ENCODE data around the gene ATP8A1. TPM values are rescaled to one million over a fixed set of nuclear protein-coding genes. Genes with fewer than 3 reads are reported as not detected.
"Not testable (repeated sequence)": the region's sequence is repeated elsewhere in the genome, so short reads cannot be mapped to it uniquely, and the experiment has no call there.

ATP8A1 gene
- total RNA-seq, 1 donor from 2014 or later, result 39.7 TPM

DNA sequence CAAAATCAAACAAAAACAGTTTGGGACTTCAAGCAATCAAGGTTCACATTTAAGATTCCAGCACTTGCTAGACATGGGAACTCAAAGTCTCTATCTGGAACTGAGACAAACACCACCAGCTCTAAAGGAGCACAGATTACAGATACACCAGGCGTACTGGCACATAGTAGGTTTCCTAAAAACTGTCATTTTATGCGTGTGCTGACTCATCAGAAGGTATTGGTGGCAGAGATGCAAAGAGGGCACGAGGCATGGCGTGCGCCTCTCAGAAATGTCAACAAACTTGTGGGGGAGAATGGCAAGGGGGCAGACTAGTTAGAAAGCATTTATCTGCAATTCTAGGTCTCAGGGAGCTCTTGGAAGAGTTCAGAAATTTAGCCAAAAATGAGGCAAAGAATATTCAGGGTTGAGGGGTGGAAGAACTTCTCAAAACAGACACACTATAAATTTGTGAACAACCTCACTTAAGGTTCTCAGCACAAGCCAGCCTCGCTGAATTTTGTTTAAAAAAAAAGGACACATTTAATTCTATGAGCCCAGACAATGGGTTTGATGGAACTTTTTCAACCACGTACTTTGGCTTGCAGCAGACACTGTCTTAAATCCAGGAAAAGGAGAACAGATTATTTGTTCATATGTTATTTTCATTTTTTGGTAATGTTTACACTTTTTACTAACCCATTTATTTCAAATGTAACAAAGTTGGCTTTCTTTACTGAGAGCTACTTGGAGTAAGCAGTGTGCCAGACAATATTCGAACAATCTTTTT lies 159.6 kb downstream of the ATP8A1 start:
- Histone ChIP-seq H3K4me3 (ENCODE audit: low read length in 3 of 3) (no peak overlapping the region), H3K27me3 (ENCODE audit: control insufficient read depth in 3 of 3, insufficient read depth in 3 of 3, low read length in 3 of 3) (no peaks in the 10 kb centered on the region), H3K4me1 (ENCODE audit: control insufficient read depth in 3 of 3, insufficient read depth in 3 of 3, low read length in 3 of 3) (no peaks in the 10 kb centered on the region), H3K9ac (ENCODE audit: low read depth in 1 of 3, low read length in 3 of 3) (no peak overlapping the region), H3K27ac (ENCODE audit: low read depth, low read length) (no peak overlapping the region), H3K9me3 (ENCODE audit: control insufficient read depth in 3 of 3, low read length in 3 of 3) (no peaks in the 10 kb centered on the region), H3K36me3 (ENCODE audit: control insufficient read depth in 3 of 3, insufficient read depth in 3 of 3, low read length in 3 of 3) (peaks cover 0 to under 1% (median under 1%) of the 10 kb centered on the region in 3 donors)

DNA sequence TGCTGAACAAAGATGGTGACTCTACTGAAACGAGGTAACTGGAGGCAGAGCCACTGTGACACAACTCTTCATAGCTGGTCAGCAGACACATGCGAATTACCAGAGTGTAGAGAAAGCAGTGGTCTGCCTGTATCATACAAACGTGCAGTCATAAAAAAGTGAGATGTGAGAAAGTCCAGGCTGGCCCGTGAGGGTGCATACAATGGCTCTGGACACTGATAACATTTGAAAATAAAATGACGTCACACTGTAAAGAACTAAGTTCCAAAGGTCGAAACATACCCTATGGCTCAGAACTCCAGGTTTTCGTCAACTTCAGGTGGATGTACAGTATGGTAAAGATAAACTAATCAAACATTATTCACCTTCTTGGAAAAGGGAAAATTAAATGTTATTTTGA lies 163.9 kb downstream of the ATP8A1 start:
- H3K9ac ChIP-seq (ENCODE audit: low read depth in 1 of 3, low read length in 3 of 3), result no peak overlapping the region
- H3K9me3 ChIP-seq (ENCODE audit: control insufficient read depth in 3 of 3, low read length in 3 of 3), result no peaks in the 10 kb centered on the region
- H3K4me3 ChIP-seq (ENCODE audit: low read length in 3 of 3), result no peak overlapping the region
- H3K27me3 ChIP-seq (ENCODE audit: control insufficient read depth in 3 of 3, insufficient read depth in 3 of 3, low read length in 3 of 3), result no peaks in the 10 kb centered on the region
- H3K4me1 ChIP-seq (ENCODE audit: control insufficient read depth in 3 of 3, insufficient read depth in 3 of 3, low read length in 3 of 3), result peaks cover 0 to 9% (median 2%) of the 10 kb centered on the region in 3 donors
- H3K36me3 ChIP-seq (ENCODE audit: control insufficient read depth in 3 of 3, insufficient read depth in 3 of 3, low read length in 3 of 3), result no peaks in the 10 kb centered on the region
- H3K27ac ChIP-seq (ENCODE audit: low read depth, low read length), result no peak overlapping the region

DNA sequence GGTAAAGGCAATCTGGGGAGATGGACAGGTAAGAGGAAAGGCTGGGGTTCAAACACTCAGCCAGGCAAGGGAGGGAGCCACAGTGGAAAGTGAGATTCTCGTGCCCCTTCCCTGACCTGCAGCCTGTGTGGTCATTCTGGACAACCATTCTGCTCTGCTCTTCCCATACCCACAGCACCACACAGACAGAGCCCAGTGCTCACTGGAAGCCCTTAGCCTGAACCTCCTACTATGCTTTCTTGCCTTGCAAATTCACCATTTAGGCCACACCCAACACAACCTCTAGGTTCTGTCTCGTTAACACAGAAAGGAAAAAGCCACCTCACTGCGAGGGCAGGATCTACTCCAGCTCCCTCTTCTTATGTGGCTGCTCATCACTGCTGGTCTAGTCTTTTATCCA lies 166.9 kb downstream of the ATP8A1 start:
- Histone ChIP-seq H3K4me1 (ENCODE audit: control insufficient read depth in 3 of 3, insufficient read depth in 3 of 3, low read length in 3 of 3) (peaks cover 0 to 9% (median 5%) of the 10 kb centered on the region in 3 donors), H3K27me3 (ENCODE audit: control insufficient read depth in 3 of 3, insufficient read depth in 3 of 3, low read length in 3 of 3) (no peaks in the 10 kb centered on the region), H3K9me3 (ENCODE audit: control insufficient read depth in 3 of 3, low read length in 3 of 3) (no peaks in the 10 kb centered on the region), H3K27ac (ENCODE audit: low read depth, low read length) (no peak overlapping the region), H3K4me3 (ENCODE audit: low read length in 3 of 3) (no peak overlapping the region), H3K9ac (ENCODE audit: low read depth in 1 of 3, low read length in 3 of 3) (no peak overlapping the region), H3K36me3 (ENCODE audit: control insufficient read depth in 3 of 3, insufficient read depth in 3 of 3, low read length in 3 of 3) (no peaks in the 10 kb centered on the region)

DNA sequence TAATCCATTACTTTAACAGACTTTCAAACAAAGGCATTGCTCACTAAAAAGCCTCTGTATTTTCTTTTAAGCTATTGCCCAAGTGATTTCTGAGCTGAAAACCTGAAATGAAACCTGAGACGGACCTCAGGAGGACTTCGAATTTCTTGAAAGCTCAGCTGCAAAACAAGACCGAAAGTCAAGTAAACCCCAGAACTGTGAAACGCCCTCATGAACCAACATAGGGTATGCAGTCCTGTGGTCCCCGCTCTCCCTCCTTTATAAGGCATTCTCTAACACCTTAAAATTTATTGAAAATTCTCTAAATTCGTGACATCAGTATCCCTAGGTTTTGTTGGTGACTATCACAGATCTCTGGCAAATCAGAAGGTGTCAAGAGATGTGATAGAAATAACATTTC lies 167.8 kb downstream of the ATP8A1 start:
- Histone ChIP-seq H3K9ac (ENCODE audit: low read depth in 1 of 3, low read length in 3 of 3) (no peak overlapping the region), H3K27ac (ENCODE audit: low read depth, low read length) (no peak overlapping the region), H3K4me1 (ENCODE audit: control insufficient read depth in 3 of 3, insufficient read depth in 3 of 3, low read length in 3 of 3) (peaks cover 0 to 9% (median 5%) of the 10 kb centered on the region in 3 donors), H3K36me3 (ENCODE audit: control insufficient read depth in 3 of 3, insufficient read depth in 3 of 3, low read length in 3 of 3) (no peaks in the 10 kb centered on the region), H3K9me3 (ENCODE audit: control insufficient read depth in 3 of 3, low read length in 3 of 3) (no peaks in the 10 kb centered on the region), H3K27me3 (ENCODE audit: control insufficient read depth in 3 of 3, insufficient read depth in 3 of 3, low read length in 3 of 3) (no peaks in the 10 kb centered on the region), H3K4me3 (ENCODE audit: low read length in 3 of 3) (no peak overlapping the region)

DNA sequence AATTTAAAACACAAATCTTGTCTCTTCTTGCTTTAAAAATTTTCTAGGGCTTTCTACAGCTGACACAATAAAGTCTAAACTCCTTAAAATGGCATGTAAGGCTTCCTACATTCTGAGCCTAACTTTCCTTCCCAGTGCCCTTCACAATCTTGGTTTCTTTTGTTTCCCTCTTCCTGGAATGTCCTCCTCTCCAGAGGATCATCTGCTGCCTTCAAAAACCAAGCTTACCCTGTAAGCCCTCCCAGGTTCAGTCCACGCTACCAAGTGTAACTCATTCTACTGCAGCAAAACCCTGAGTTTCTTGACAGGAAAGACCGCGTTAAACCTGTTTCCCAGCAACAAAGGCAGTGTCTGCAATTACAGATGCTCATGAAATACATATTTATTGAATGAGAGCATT lies 168.4 kb downstream of the ATP8A1 start:
- no peaks in the 10 kb centered on the region for H3K9me3 ChIP-seq (ENCODE audit: control insufficient read depth in 3 of 3, low read length in 3 of 3)
- no peak overlapping the region for H3K9ac ChIP-seq (ENCODE audit: low read depth in 1 of 3, low read length in 3 of 3)
- H3K4me3 ChIP-seq (ENCODE audit: low read length in 3 of 3), result no peak overlapping the region
- H3K27me3 ChIP-seq (ENCODE audit: control insufficient read depth in 3 of 3, insufficient read depth in 3 of 3, low read length in 3 of 3), result no peaks in the 10 kb centered on the region
- H3K27ac ChIP-seq (ENCODE audit: low read depth, low read length), result no peak overlapping the region
- H3K36me3 ChIP-seq (ENCODE audit: control insufficient read depth in 3 of 3, insufficient read depth in 3 of 3, low read length in 3 of 3), result no peaks in the 10 kb centered on the region
- H3K4me1 ChIP-seq (ENCODE audit: control insufficient read depth in 3 of 3, insufficient read depth in 3 of 3, low read length in 3 of 3), result peaks cover 0 to 9% (median 5%) of the 10 kb centered on the region in 3 donors

DNA sequence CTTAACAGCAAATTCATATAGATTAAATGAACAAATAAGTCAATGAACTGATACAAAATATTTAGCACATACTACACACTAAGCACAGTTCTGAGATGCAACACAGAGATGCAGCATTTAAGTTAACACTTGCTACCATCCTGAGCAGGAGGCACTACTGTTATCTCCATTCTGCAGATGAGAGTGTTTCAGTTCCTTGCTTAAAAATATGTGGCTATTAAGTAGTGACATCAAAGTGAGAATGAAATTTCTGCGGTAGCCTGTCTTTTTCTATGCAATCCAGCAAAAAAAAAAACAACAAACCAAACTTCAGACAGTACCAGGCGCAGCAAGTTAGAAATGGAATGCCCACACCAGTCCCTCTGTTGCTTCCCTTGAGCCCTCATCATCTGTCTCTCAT lies 168.8 kb downstream of the ATP8A1 start:
- Histone ChIP-seq H3K9me3 (ENCODE audit: control insufficient read depth in 3 of 3, low read length in 3 of 3) (no peaks in the 10 kb centered on the region), H3K4me3 (ENCODE audit: low read length in 3 of 3) (no peak overlapping the region), H3K27ac (ENCODE audit: low read depth, low read length) (no peak overlapping the region), H3K27me3 (ENCODE audit: control insufficient read depth in 3 of 3, insufficient read depth in 3 of 3, low read length in 3 of 3) (no peaks in the 10 kb centered on the region), H3K9ac (ENCODE audit: low read depth in 1 of 3, low read length in 3 of 3) (no peak overlapping the region), H3K36me3 (ENCODE audit: control insufficient read depth in 3 of 3, insufficient read depth in 3 of 3, low read length in 3 of 3) (no peaks in the 10 kb centered on the region), H3K4me1 (ENCODE audit: control insufficient read depth in 3 of 3, insufficient read depth in 3 of 3, low read length in 3 of 3) (peaks cover 0 to 9% (median 5%) of the 10 kb centered on the region in 3 donors)

DNA sequence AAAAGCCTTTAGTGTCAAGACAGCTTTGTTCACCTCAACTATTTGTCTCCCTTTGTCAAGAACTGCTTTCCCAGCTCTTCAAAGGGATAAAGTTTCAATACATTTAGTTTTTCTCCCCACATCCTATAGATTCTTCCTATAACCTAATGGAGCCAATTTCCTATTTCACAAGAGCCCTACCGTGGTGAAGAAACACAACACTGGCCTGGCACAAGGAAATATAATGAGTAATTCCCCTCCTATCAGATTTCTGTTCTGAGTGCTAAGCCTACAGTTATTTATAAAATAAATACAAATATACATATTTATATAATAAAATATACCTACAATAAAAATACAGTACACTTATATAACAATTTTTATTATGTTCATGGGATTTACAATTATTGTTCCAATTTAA lies 169.7 kb downstream of the ATP8A1 start:
- Histone ChIP-seq H3K9me3 (ENCODE audit: control insufficient read depth in 3 of 3, low read length in 3 of 3) (no peaks in the 10 kb centered on the region), H3K27ac (ENCODE audit: low read depth, low read length) (no peak overlapping the region), H3K4me1 (ENCODE audit: control insufficient read depth in 3 of 3, insufficient read depth in 3 of 3, low read length in 3 of 3) (peaks cover 0 to 9% (median 5%) of the 10 kb centered on the region in 3 donors), H3K36me3 (ENCODE audit: control insufficient read depth in 3 of 3, insufficient read depth in 3 of 3, low read length in 3 of 3) (no peaks in the 10 kb centered on the region), H3K9ac (ENCODE audit: low read depth in 1 of 3, low read length in 3 of 3) (no peak overlapping the region), H3K4me3 (ENCODE audit: low read length in 3 of 3) (no peak overlapping the region), H3K27me3 (ENCODE audit: control insufficient read depth in 3 of 3, insufficient read depth in 3 of 3, low read length in 3 of 3) (no peaks in the 10 kb centered on the region)

DNA sequence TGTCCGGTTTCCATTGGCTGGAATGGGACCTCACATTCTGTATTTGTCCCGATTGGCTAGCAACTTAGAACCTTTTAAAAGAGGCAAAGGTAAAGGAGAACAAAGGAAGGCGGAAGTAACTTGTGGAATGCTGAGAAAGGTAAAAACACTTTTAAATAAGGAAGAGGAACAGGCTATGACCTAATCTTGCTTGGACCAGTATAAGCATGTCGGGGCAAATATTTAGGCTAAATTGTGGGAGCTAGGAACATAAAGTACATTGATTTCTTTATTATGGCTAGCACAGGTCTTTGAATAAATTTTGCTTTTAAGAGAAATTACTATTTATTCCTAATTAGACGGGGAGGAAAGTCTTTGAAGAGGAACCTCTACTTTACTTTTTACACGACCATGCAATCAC lies 170.7 kb downstream of the ATP8A1 start:
- not testable (repeated sequence) for H3K9me3 ChIP-seq (ENCODE audit: control insufficient read depth in 3 of 3, low read length in 3 of 3); H3K9ac ChIP-seq (ENCODE audit: low read depth in 1 of 3, low read length in 3 of 3); H3K27me3 ChIP-seq (ENCODE audit: control insufficient read depth in 3 of 3, insufficient read depth in 3 of 3, low read length in 3 of 3); H3K27ac ChIP-seq (ENCODE audit: low read depth, low read length); H3K4me1 ChIP-seq (ENCODE audit: control insufficient read depth in 3 of 3, insufficient read depth in 3 of 3, low read length in 3 of 3); H3K4me3 ChIP-seq (ENCODE audit: low read length in 3 of 3); H3K36me3 ChIP-seq (ENCODE audit: control insufficient read depth in 3 of 3, insufficient read depth in 3 of 3, low read length in 3 of 3)

DNA sequence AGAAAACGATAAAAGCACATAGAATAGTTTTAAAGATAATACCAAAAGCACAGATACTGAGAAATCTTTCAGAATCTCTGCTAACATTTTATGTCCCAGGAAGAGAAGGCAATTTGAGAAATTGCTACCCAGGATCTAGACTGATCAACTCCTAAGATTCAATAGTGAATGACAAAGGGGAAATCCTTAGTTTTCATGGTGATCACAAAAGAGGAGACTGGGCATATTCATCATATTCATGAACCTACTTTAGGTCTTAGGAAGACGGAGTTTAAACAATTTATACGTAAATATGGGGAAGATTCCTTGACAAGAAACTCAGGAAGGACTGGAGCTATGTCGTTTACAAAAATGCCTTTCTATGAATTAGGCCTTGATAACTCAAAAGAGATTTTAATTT lies 172.3 kb downstream of the ATP8A1 start:
- H3K27ac ChIP-seq (ENCODE audit: low read depth, low read length), result no peak overlapping the region
- H3K4me1 ChIP-seq (ENCODE audit: control insufficient read depth in 3 of 3, insufficient read depth in 3 of 3, low read length in 3 of 3), result peaks cover 0 to 3% (median 0%) of the 10 kb centered on the region in 3 donors
- H3K36me3 ChIP-seq (ENCODE audit: control insufficient read depth in 3 of 3, insufficient read depth in 3 of 3, low read length in 3 of 3), result no peaks in the 10 kb centered on the region
- no peak overlapping the region for H3K9ac ChIP-seq (ENCODE audit: low read depth in 1 of 3, low read length in 3 of 3)
- no peaks in the 10 kb centered on the region for H3K27me3 ChIP-seq (ENCODE audit: control insufficient read depth in 3 of 3, insufficient read depth in 3 of 3, low read length in 3 of 3)
- H3K9me3 ChIP-seq (ENCODE audit: control insufficient read depth in 3 of 3, low read length in 3 of 3), result no peaks in the 10 kb centered on the region
- no peak overlapping the region for H3K4me3 ChIP-seq (ENCODE audit: low read length in 3 of 3)

DNA sequence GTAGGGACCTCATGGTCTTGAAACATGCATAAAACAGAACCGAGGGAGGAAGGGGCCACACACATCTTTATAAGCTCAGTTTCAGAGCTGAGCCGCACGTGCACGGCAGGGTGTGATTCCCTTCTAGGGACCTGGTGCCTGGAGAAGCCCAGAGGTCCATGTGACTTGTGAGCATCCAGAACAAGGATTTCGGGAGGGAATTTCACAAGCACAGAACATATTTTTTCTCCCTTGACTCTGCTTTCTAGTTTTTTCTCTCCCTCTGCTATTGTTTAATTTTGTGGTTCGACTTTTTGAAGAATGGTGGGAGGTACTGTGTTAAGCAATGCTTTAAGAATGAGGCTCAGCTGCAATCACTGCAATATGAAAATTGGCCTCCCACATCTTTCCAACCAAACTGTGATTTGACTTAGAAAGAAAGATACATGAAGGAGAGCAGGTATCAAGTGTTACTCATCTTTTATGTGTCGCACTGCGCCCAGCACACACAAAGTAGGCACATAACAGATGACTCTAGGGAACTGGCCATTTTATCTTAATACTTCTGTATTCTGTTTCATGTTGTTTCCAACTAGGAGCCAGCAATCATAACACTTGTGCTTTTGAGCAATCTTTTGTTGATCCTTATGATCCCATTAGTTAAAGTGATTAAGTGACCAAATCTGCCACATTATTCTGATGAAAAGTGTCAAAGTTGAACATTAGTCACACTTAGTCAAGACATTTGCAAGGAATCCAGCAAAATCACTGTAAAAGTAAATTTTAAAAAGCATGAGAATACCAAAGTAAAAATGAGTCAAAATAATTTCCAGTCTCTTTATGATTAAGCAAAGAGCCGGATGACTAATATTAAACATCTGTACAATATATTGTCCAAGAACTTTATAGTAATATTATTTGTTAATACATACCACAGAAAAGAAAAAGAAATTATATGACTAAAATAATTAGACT lies 173.2 kb downstream of the ATP8A1 start:
- Histone ChIP-seq H3K27me3 (ENCODE audit: control insufficient read depth in 3 of 3, insufficient read depth in 3 of 3, low read length in 3 of 3) (no peaks in the 10 kb centered on the region), H3K4me1 (ENCODE audit: control insufficient read depth in 3 of 3, insufficient read depth in 3 of 3, low read length in 3 of 3) (peaks cover 0 to 3% (median 0%) of the 10 kb centered on the region in 3 donors), H3K9me3 (ENCODE audit: control insufficient read depth in 3 of 3, low read length in 3 of 3) (no peaks in the 10 kb centered on the region), H3K36me3 (ENCODE audit: control insufficient read depth in 3 of 3, insufficient read depth in 3 of 3, low read length in 3 of 3) (no peaks in the 10 kb centered on the region), H3K9ac (ENCODE audit: low read depth in 1 of 3, low read length in 3 of 3) (no peak overlapping the region), H3K4me3 (ENCODE audit: low read length in 3 of 3) (no peak overlapping the region), H3K27ac (ENCODE audit: low read depth, low read length) (no peak overlapping the region)
